DMS 273 (cell line): ENCODE measurements around the gene GNG12.

Experiments
- DNase-seq: peaks from one replicate; lab custom pipeline; 2025; ENCODE audit not compliant: unreplicated experiment; lab: John Stamatoyannopoulos, UW

The GNG12 gene

DNA sequence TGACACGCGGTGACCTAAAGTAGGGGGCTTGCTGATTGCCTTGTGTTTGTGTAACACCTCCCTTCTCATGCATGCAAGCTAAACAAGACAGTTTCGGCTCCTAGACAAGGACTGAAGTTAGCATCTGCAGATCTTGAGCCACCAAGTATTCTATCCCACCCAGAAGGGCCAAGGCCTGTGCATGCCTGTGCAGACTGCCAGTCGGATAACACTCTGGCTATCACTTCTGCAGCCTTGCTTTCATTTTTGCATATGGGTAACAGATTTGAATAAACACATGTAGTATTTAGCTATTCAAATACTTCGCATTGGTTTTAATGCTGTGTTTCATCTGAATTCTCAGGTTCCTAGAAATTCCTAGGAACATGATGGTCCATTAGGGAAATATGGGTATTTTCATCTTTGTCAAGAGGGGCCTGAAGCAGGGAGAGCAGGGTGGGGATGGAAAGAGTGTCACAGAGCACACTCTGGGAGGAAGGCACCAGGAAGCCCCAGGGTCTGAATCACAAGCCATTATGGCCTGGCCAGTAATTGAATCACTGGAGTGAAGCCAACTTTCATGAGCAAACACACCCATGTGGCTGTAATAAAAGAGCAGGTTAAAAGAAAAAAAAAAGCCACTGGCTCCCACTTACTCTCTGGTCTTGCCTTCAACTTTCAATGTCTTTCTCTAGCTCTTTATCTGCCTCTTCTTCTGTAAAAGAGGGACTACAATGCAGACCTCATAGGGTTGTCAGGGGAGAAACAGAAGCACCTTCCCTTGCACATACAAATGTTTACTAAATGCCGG is 120.0 kb downstream of the GNG12 start:
- DNase-seq: peak; percentile 91

DNA sequence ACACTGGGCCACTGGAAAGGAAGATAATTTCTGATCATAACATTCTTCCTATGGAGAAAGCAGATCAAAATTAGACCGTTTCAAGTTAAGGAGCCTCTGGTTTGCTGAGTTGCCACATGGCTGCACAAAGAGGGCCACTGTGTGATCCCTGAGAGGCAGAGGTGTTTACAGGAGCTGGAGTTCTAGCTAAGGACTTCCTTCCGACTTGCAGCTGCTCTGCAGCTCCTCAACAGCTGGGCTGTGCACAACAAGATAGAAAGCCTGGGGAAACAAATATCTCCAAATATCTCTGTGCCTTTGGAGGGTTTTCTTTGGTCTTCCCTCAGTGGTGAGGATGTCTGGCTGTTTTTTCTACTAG is 121.4 kb downstream of the GNG12 start:
- DNase-seq: peak; percentile 45

DNA sequence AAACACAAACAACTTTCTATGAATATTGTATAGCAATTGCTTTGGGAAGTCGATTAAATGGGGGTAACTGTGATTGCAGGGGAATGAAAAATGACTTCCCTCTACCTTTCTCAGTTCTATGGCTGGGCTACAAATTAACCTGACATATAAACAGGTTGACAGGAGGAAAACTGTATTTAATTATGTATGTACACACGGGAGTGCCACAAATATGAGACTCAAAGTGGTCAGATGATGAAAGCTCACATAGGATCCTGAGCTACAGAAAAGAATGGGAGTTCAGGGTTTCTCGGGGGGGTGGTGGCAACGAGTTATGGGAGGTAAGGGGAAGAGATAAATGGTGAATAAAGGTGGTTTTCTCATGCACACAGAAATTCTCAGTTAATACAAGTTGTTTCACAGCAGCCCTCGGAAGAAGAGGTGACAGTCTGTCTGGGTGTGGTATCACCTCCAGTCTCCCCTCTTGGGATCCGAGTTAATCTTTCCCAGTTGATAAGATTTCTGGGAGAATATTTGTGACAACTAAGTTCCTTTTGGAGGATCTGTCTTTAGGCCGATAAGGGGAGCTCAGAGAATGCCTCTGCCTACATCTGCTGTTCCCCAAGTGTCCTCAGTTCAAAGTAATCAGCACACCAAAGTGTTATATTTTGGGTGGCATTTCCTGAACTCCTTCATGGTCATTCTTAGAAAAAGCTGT is 122.0 kb downstream of the GNG12 start:
- no peak for DNase-seq

- DNase-seq: peak; percentile 34
Observed at GRCh38 chr1:67710417-67710816, 122.8 kb downstream of the GNG12 start.

- peak; percentile 19 for DNase-seq
Observed at GRCh38 chr1:67708606-67709005, 124.7 kb downstream of the GNG12 start.

DNA sequence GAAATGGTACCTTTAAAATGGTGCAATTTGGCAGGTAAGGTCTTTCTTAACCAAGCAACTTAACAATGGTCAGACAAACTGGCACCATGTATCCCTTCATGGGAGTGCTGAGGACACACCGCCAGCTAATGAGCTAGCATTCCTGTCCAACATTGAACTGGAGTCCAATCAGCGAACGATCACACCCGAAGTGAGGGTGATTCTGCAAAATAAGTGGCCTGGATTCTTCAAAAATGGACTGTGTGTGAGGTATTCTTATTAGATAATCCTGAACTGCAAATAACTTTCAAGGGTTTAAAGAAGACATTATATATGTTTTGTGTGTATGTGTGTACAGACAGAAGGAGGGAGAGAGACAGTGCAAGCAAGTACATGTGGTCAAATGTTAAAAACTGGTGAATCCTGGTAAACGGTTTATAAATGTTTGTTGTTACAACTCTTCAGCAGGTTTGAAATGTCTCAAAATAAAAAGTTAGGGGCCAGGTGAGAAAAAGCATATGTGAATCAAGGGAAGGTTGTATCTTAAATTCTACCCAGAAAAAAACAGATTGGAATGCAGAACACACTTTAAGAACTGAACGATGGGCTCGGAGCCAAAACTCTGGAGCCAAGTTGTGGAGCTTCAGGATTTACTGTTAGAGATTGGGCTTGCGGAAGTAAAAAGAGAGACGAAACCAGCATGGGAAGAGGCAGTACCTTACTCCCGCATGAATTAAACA is 127.4 kb downstream of the GNG12 start:
- DNase-seq: peak; percentile 25

DNA sequence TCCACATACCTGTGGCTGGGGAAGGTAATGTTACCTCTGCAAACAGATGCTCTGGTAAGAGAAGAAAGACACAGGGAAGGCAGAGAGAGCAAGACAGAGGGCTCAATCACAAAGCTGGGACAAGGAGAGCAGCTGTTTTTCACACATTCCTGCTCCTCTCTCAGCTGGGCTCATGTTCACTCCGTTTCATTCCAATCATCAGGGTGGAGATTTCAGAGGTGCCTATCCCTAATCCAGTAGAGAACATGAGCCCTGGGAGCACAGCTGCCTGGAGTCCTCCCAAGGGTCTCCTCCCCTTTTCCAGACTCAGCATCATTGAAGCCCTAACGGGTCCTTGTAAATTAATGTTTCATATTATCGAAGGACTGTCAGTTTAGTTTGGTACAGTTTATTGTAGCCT is 128.9 kb downstream of the GNG12 start:
- DNase-seq: no peak

DNA sequence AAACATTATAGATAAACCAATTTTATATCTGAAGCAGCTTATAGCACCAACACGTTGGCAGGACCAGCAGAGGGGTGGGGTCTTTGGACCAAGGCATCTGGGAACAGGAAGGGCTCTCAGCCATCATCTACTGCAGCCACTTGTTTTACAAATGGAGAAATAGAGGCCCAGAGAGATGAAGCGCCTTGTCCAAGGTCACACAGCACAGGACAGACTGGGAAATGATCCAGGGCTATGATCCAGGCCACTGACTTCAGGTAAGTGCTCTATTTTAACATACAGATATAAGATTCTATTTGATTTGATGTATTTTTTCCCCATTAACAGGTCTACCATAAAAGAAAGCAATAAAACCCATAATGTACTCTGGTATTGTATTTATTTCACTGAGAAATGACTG is 131.4 kb downstream of the GNG12 start:
- DNase-seq: no peak

- DNase-seq: peak; percentile 50
Observed at GRCh38 chr1:67700692-67701410, 132.4 kb downstream of the GNG12 start.

DNA sequence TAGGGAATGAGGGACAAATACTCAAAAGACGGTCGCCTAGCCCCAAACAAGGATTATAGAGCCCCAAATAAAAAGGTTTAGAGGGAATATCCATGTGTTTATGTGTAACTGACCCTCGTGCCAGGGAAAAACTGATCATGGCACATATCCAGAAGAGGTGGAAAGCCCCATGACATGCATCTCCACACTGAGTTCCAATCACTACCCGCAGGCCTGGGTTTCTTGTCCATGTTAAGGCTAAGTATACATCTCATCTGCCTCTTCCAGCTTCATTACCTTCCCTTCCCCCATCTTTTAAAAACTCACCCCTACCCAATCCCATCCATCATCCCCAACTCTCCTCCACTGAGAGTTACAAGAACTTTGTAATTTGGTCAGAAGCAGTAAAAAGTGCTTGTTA is 133.0 kb downstream of the GNG12 start:
- DNase-seq: no peak

DNA sequence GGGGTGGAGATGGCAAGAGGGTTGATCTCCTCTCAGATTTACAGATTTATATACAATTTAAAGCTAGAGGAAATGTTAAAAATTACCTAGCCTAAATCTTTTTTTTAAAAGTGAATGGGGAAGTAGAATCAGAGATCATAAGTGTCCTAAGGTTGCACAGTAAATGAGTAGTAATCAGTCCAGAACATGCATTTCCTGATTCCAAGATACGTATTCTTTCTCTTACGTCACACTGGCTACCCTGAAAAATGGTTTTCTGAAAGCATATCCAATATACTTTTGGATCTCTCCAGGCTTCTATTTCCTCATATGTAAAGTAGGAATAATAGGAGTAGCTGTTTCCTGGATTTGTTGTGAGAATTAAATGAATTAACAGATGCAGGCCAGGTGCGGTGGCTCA is 136.6 kb downstream of the GNG12 start:
- DNase-seq: no peak

- DNase-seq: no peak
Observed at GRCh38 chr1:67695963-67696362, 137.3 kb downstream of the GNG12 start.

DNA sequence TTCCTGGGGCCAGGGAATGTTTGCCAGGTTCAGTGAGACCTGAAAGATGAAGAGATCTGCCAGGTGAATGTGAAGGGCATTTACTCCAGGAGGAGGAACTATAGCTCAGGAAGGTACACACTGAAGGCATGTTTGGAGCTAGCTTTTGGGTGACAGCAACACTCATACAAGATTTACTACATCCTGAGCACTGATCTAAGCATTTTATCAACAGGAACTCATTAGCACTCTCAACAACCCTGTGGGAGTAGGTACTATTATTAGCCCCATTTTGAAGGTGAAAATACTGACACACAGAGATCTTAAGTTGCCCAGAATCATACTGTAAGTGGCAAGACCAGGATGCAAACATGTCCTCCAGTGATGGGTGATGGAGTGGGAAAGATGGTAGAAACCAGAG is 141.6 kb downstream of the GNG12 start:
- DNase-seq: no peak

- no peak for DNase-seq
Observed at GRCh38 chr1:67690411-67690810, 142.9 kb downstream of the GNG12 start.

DNA sequence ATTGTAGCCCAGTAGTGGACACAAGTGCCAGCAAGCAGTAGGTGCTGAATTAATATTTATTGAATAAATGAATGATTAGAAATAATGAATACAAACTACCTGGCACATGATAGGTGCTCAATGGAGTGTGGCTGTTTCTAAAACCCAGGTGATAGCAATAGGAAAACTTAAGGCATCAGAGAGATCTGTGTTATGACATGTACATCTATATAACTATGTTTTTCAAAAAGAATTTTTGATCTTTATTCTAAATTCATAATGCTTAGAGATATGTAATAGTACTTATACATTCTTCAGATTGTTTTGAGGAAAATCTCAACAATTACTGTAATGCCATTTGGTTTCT is 143.3 kb downstream of the GNG12 start:
- no peak for DNase-seq

DNA sequence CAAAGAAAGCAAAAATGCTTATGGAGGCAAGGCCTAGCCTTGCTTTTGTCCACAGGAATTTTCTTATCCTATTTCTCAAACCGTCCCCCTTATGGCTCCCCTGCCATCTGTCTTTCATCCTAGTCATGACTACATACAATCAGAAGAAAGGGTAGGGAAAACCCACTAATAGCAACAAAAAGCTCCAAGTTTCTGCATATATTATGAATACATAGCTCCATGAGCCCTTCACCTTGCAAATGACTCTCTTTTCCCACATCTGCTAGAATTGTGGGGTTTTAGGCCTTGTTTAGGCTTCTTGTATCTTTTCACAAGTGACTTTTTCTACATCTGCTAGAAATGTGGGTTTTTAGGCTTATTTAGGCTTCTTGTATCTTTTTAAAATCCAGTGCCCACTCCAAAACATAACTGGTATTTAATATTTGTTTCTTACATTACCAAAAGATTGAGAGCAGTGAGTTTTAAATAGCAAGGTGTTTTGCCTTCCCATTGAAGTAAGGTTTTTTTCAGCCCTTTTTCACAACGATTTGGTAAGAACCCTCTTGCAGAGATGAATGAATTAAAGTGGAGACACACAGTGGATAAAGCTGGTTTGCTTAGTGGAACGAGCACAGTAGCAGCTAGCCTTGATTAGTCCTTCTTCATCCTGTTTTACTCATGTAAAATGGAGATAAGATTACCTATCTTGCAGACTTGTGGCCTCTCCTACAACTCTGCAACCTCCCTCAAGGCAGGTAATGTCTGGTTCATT is 143.8 kb downstream of the GNG12 start:
- peak; percentile 25 for DNase-seq

GRCh38 chr1:67688526-67689219 is 144.6 kb downstream of the GNG12 start:
- no peak for DNase-seq

DNA sequence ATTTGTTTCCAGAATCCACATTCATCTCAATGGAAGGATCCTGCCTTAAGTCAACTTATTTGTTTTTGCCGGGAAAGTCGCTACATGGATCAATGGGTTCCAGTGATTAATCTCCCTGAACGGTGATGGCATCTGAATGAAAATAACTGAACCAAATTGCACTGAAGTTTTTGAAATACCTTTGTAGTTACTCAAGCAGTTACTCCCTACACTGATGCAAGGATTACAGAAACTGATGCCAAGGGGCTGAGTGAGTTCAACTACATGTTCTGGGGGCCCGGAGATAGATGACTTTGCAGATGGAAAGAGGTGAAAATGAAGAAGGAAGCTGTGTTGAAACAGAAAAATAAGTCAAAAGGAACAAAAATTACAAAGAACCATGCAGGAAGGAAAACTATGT is 145.6 kb downstream of the GNG12 start:
- no peak for DNase-seq

- DNase-seq: no peak
Observed at GRCh38 chr1:67687198-67687545, 146.1 kb downstream of the GNG12 start.
